ENCODE results near the gene CDCA3.
"Not testable (repeated sequence)": the region's sequence is repeated elsewhere in the genome, so short reads cannot be mapped to it uniquely, and the experiment has no call there.

Gene CDCA3

DNA sequence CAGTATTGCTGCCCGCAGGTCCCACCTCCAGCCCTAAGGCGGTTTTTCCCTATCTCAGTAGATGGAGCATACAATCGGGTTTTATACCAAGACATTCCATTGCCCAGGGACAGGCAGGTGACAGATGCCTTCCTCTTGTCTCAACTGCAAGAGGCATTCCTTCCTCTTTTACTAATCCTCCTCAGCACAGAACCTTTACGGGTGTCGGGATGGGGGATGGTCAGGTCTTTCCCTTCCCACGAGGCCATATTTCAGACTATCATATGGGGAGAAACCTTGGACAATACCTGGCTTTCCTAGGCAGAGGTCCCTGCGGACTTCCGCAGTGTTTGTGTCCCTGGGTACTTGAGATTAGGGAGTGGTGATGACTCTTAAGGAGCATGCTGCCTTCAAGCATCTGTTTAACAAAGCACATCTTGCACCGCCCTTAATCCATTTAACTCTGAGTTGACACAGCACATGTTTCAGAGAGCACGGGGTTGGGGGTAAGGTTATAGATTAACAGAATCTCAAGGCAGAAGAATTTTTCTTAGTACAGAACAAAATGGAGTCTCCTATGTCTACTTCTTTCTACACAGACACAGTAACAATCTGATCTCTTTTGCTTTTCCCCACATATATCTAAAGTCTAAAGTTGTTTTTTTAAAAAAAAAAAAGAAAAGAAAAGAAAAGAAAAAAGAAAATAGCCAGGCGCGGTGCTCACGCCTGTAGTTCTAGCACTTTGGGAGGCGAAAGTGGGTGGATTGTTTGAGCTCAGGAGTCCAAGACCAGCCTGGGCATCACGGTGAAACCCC is 35.3 kb upstream of the CDCA3 start:
- H3K18ac ChIP-seq (ENCODE audit: low read length); H2BK5ac ChIP-seq (ENCODE audit: low read length); H4K91ac ChIP-seq (ENCODE audit: low read depth, low read length, poor library complexity); H3K79me1 ChIP-seq (ENCODE audit: low read depth, low read length); H3K23ac ChIP-seq (ENCODE audit: low read depth, low read length, poor library complexity); H3K14ac ChIP-seq (ENCODE audit: low read length); H2BK120ac ChIP-seq (ENCODE audit: low read depth, low read length); H3K9ac ChIP-seq (ENCODE audit: low read depth, low read length, poor library complexity); H3K9me3 ChIP-seq (replicated peaks in 1 of 2; ENCODE audit: control insufficient read depth in 2 of 2, insufficient read depth in 1 of 2, low read depth in 1 of 2, low read length in 2 of 2); H2AFZ ChIP-seq (ENCODE audit: low read length); H3K4me3 ChIP-seq (ENCODE audit: low read length in 2 of 2); H2AK5ac ChIP-seq (ENCODE audit: low read depth, low read length); H3K27me3 ChIP-seq (ENCODE audit: control insufficient read depth in 3 of 3, insufficient read depth in 3 of 3, low read depth in 1 of 3, low read length in 3 of 3); DNase-seq (ENCODE audit: low spot score); H2BK15ac ChIP-seq (ENCODE audit: low read length); H2BK12ac ChIP-seq (ENCODE audit: low read length); H3K4ac ChIP-seq (ENCODE audit: low read length); H3K4me1 ChIP-seq (ENCODE audit: control insufficient read depth in 2 of 2, insufficient read depth in 1 of 2, low read depth in 1 of 2, low read length in 2 of 2): not testable (repeated sequence)
- no CpG with 5 or more reads among the region's 15 CpGs for WGBS, 2 donors (ENCODE audit: extremely low coverage in 2 of 2, insufficient read length in 2 of 2, insufficient replicate concordance in 1 of 2)
- H3K4me2 ChIP-seq (ENCODE audit: insufficient read depth, low read length, poor library complexity, severe bottlenecking), result peak overlapping the region; percentile 11
- H3K27ac ChIP-seq (replicated peaks; ENCODE audit: low read length), result peak overlapping the region; percentile 58
- H4K8ac ChIP-seq (ENCODE audit: low read depth, low read length), result peak overlapping the region; percentile 82
- H3K36me3 ChIP-seq (replicated peaks in 1 of 2; ENCODE audit: control insufficient read depth in 2 of 2, insufficient read depth in 2 of 2, low read length in 2 of 2), result peaks cover 2 to 14% of the 10 kb centered on the region in 2 donors

DNA sequence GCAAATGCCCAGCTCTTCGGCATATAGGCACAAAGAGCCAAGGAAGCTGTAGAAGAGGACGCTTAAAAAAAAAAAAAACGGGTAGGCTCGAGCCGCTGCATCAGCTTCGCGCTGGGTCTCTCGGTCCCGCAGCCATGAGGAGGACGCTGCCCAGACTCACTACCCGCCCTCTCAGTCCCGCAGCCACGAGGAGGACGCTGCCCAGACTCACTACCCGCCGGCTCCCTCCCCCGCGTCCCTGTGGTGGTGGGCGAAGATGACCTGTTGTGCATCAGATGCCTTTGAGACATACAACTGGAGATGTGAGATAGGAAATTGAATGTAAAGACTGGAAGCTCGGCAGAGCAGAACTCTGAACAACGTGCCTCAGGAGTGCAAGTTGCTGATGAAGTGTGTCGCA is 33.5 kb upstream of the CDCA3 start:
- H3K4me1 ChIP-seq (ENCODE audit: control insufficient read depth in 2 of 2, insufficient read depth in 1 of 2, low read depth in 1 of 2, low read length in 2 of 2), result peaks cover 0 to 5% of the 10 kb centered on the region in 2 donors
- H3K4me2 ChIP-seq (ENCODE audit: insufficient read depth, low read length, poor library complexity, severe bottlenecking), result no peak overlapping the region
- H2BK5ac ChIP-seq (ENCODE audit: low read length), result no peak overlapping the region
- no peak overlapping the region for H3K14ac ChIP-seq (ENCODE audit: low read length)
- no peaks in the 10 kb centered on the region for H3K9me3 ChIP-seq (replicated peaks in 1 of 2; ENCODE audit: control insufficient read depth in 2 of 2, insufficient read depth in 1 of 2, low read depth in 1 of 2, low read length in 2 of 2)
- no peaks in the 10 kb centered on the region for H3K79me1 ChIP-seq (ENCODE audit: low read depth, low read length)
- H2BK15ac ChIP-seq (ENCODE audit: low read length), result no peak overlapping the region
- no peak overlapping the region for H3K9ac ChIP-seq (ENCODE audit: low read depth, low read length, poor library complexity)
- H2AK5ac ChIP-seq (ENCODE audit: low read depth, low read length), result peak overlapping the region; percentile 81
- H4K8ac ChIP-seq (ENCODE audit: low read depth, low read length), result no peak overlapping the region
- peak overlapping the region; percentile 48 for H2BK120ac ChIP-seq (ENCODE audit: low read depth, low read length)
- H3K18ac ChIP-seq (ENCODE audit: low read length), result peak overlapping the region; percentile 74
- H3K4ac ChIP-seq (ENCODE audit: low read length), result no peak overlapping the region
- DNase-seq (ENCODE audit: low spot score), result no peak
- H3K36me3 ChIP-seq (replicated peaks in 1 of 2; ENCODE audit: control insufficient read depth in 2 of 2, insufficient read depth in 2 of 2, low read length in 2 of 2), result peaks cover 2 to 14% of the 10 kb centered on the region in 2 donors
- no peak overlapping the region for H3K4me3 ChIP-seq (ENCODE audit: low read length in 2 of 2)
- no peak overlapping the region for H2AFZ ChIP-seq (ENCODE audit: low read length)
- peak overlapping the region; percentile 27 for H3K27ac ChIP-seq (replicated peaks; ENCODE audit: low read length)
- no peak overlapping the region for H4K91ac ChIP-seq (ENCODE audit: low read depth, low read length, poor library complexity)
- no peak overlapping the region for H3K23ac ChIP-seq (ENCODE audit: low read depth, low read length, poor library complexity)
- no CpG with 5 or more reads among the region's 22 CpGs for WGBS, 2 donors (ENCODE audit: extremely low coverage in 2 of 2, insufficient read length in 2 of 2, insufficient replicate concordance in 1 of 2)
- H2BK12ac ChIP-seq (ENCODE audit: low read length), result peak overlapping the region; percentile 33
- H3K27me3 ChIP-seq (ENCODE audit: control insufficient read depth in 3 of 3, insufficient read depth in 3 of 3, low read depth in 1 of 3, low read length in 3 of 3), result no peaks in the 10 kb centered on the region

DNA sequence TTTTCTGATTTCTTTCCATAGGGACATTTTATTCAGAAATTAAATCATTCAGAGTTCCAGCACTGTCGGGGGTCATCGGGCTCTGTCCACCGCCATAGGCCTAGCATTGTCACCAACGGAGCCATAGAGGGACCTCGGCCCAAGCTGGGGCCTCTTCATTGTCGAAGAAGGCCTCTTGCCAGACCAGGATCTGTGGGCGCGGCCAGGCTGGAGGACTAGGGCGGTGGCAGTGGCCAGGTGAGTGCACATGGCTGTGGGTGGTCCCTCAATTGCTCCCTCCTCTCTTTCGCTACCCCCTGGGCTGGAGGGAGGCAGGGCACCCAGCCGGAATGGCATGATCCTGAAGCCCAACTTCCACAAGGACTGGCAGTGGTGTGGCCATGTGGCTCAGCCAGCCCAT is 32.6 kb upstream of the CDCA3 start:
- DNase-seq (ENCODE audit: low spot score), result no peak
- Histone ChIP-seq H2AK5ac (ENCODE audit: low read depth, low read length) (peak overlapping the region; percentile 33), H3K14ac (ENCODE audit: low read length) (peak overlapping the region; percentile 11), H4K8ac (ENCODE audit: low read depth, low read length) (no peak overlapping the region), H2BK120ac (ENCODE audit: low read depth, low read length) (no peak overlapping the region), H3K23ac (ENCODE audit: low read depth, low read length, poor library complexity) (no peak overlapping the region), H2AFZ (ENCODE audit: low read length) (no peak overlapping the region), H3K4me2 (ENCODE audit: insufficient read depth, low read length, poor library complexity, severe bottlenecking) (no peak overlapping the region), H2BK12ac (ENCODE audit: low read length) (no peak overlapping the region), H3K27me3 (ENCODE audit: control insufficient read depth in 3 of 3, insufficient read depth in 3 of 3, low read depth in 1 of 3, low read length in 3 of 3) (no peaks in the 10 kb centered on the region), H2BK15ac (ENCODE audit: low read length) (no peak overlapping the region), H2BK5ac (ENCODE audit: low read length) (no peak overlapping the region), H3K18ac (ENCODE audit: low read length) (no peak overlapping the region), H3K79me1 (ENCODE audit: low read depth, low read length) (no peaks in the 10 kb centered on the region), H3K9me3 (replicated peaks in 1 of 2; ENCODE audit: control insufficient read depth in 2 of 2, insufficient read depth in 1 of 2, low read depth in 1 of 2, low read length in 2 of 2) (no peaks in the 10 kb centered on the region), H3K27ac (replicated peaks; ENCODE audit: low read length) (no peak overlapping the region), H3K36me3 (replicated peaks in 1 of 2; ENCODE audit: control insufficient read depth in 2 of 2, insufficient read depth in 2 of 2, low read length in 2 of 2) (peaks cover 2 to 14% of the 10 kb centered on the region in 2 donors), H3K4ac (ENCODE audit: low read length) (no peak overlapping the region), H4K91ac (ENCODE audit: low read depth, low read length, poor library complexity) (no peak overlapping the region), H3K9ac (ENCODE audit: low read depth, low read length, poor library complexity) (no peak overlapping the region), H3K4me3 (ENCODE audit: low read length in 2 of 2) (no peak overlapping the region), H3K4me1 (ENCODE audit: control insufficient read depth in 2 of 2, insufficient read depth in 1 of 2, low read depth in 1 of 2, low read length in 2 of 2) (peaks cover 0 to 5% of the 10 kb centered on the region in 2 donors)
- WGBS, 2 donors (ENCODE audit: extremely low coverage in 2 of 2, insufficient read length in 2 of 2, insufficient replicate concordance in 1 of 2), result no CpG with 5 or more reads among the region's 11 CpGs

DNA sequence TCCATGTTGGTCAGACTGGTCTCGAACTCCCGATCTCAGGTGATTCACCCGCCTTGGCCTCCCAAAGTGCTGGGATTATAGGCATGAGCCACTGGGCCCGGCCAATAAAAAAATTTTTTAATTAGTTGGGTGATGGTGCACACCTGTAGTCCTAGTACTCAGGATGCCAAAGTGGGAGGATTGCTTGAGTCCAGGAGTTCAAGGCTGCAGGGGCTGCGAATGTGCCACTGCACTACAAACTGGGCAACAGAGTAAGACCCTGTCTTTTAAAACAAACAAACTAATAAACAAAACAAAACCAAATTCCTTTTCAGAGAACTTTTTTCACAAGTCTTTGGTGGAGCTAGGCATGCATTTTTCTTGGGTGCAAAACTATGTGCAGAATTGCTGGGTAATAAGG is 32.2 kb upstream of the CDCA3 start:
- no peak overlapping the region for H3K4me2 ChIP-seq (ENCODE audit: insufficient read depth, low read length, poor library complexity, severe bottlenecking)
- H2BK12ac ChIP-seq (ENCODE audit: low read length), result no peak overlapping the region
- no peaks in the 10 kb centered on the region for H3K27me3 ChIP-seq (ENCODE audit: control insufficient read depth in 3 of 3, insufficient read depth in 3 of 3, low read depth in 1 of 3, low read length in 3 of 3)
- H3K9ac ChIP-seq (ENCODE audit: low read depth, low read length, poor library complexity), result no peak overlapping the region
- peaks cover 0 to 5% of the 10 kb centered on the region in 2 donors for H3K4me1 ChIP-seq (ENCODE audit: control insufficient read depth in 2 of 2, insufficient read depth in 1 of 2, low read depth in 1 of 2, low read length in 2 of 2)
- no peak overlapping the region for H4K91ac ChIP-seq (ENCODE audit: low read depth, low read length, poor library complexity)
- no peaks in the 10 kb centered on the region for H3K9me3 ChIP-seq (replicated peaks in 1 of 2; ENCODE audit: control insufficient read depth in 2 of 2, insufficient read depth in 1 of 2, low read depth in 1 of 2, low read length in 2 of 2)
- DNase-seq (ENCODE audit: low spot score), result no peak
- no peak overlapping the region for H3K14ac ChIP-seq (ENCODE audit: low read length)
- H2AK5ac ChIP-seq (ENCODE audit: low read depth, low read length), result no peak overlapping the region
- H3K23ac ChIP-seq (ENCODE audit: low read depth, low read length, poor library complexity), result no peak overlapping the region
- peaks cover 2 to 14% of the 10 kb centered on the region in 2 donors for H3K36me3 ChIP-seq (replicated peaks in 1 of 2; ENCODE audit: control insufficient read depth in 2 of 2, insufficient read depth in 2 of 2, low read length in 2 of 2)
- no peak overlapping the region for H2BK15ac ChIP-seq (ENCODE audit: low read length)
- WGBS, 2 donors (ENCODE audit: extremely low coverage in 2 of 2, insufficient read length in 2 of 2, insufficient replicate concordance in 1 of 2), result no CpG with 5 or more reads among the region's 5 CpGs
- no peak overlapping the region for H3K4me3 ChIP-seq (ENCODE audit: low read length in 2 of 2)
- no peak overlapping the region for H2AFZ ChIP-seq (ENCODE audit: low read length)
- H2BK5ac ChIP-seq (ENCODE audit: low read length), result no peak overlapping the region
- no peak overlapping the region for H3K4ac ChIP-seq (ENCODE audit: low read length)
- no peak overlapping the region for H3K18ac ChIP-seq (ENCODE audit: low read length)
- no peak overlapping the region for H2BK120ac ChIP-seq (ENCODE audit: low read depth, low read length)
- no peak overlapping the region for H3K27ac ChIP-seq (replicated peaks; ENCODE audit: low read length)
- H3K79me1 ChIP-seq (ENCODE audit: low read depth, low read length), result no peaks in the 10 kb centered on the region
- no peak overlapping the region for H4K8ac ChIP-seq (ENCODE audit: low read depth, low read length)

Data from neuronal stem cell (in vitro differentiated cells).